NT2/D1 (cell line): Measurements from ENCODE around the gene PORCN.

Experiments
- SUZ12 ChIP-seq: IDR thresholded peaks from 2 replicates; pipeline ENCODE4 v1.6.1; 2011; ENCODE audit not compliant: insufficient read length, insufficient read depth; ENCODE audit errors: extremely low read depth
- YY1 ChIP-seq: IDR thresholded peaks from 2 replicates; pipeline ENCODE4 v1.6.1; 2011; ENCODE audit not compliant: insufficient read length, insufficient read depth
- ZNF274 ChIP-seq: IDR thresholded peaks from 2 replicates; pipeline ENCODE4 v1.6.1; 2011; ENCODE audit warnings: mild to moderate bottlenecking, low read depth, low read length

DNA sequence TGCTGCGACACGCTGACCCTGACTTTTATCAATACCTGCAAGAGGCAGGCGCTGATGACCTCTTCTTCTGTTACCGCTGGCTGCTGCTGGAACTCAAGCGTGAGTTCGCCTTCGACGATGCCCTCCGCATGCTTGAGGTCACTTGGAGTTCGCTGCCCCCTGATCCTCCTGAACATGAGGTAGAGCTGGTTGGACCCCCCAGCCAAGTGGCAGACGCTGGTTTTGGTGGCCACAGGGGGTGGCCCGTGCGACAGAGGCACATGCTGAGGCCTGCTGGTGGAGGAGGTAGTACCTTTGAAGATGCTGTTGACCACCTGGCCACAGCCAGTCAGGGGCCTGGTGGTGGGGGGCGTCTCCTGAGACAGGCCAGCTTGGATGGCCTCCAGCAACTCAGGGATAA lies 51.3 kb downstream of the PORCN start:
- TF ChIP-seq ZNF274, result no peak
- no peak for TF ChIP-seq YY1
- TF ChIP-seq SUZ12, result no peak
